ENCODE data around the gene FCRLB. TPM values are rescaled to one million over a fixed set of nuclear protein-coding genes. Genes with fewer than 3 reads are reported as not detected.
A peak's percentile ranks its signal among the peaks of the same experiment; 100 is the strongest.

FCRLB gene
- total and polyA plus RNA-seq, 2 of the 13 experiments (the other 11 are each of a cell fraction or from before 2014, with no cell fraction given) = 0.08 to 0.11 TPM

DNA sequence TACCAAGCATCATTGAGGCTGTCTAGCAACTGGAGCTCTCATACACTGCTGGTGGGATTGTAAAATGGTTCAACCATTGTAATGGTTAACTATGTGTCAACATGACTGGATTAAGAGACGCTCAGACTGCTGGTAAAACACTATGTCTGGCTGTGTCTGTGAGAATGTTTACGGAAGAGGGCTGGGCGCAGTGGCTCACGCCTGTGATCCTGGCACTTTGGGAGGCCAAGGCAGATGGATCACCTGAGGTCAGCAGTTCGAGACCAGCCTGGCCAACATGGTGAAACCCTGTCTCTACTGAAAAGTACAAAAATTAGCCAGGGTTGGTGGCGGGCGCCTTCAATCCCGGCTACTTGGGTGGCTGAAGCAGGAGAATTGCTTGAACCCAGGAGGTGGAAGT is 19.1 kb upstream of the FCRLB start (continued):
- TF ChIP-seq, protein P1, sequence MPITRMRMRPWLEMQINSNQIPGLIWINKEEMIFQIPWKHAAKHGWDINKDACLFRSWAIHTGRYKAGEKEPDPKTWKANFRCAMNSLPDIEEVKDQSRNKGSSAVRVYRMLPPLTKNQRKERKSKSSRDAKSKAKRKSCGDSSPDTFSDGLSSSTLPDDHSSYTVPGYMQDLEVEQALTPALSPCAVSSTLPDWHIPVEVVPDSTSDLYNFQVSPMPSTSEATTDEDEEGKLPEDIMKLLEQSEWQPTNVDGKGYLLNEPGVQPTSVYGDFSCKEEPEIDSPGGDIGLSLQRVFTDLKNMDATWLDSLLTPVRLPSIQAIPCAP (CRISPR knock-in tag; IDR thresholded peaks at IDR 0.05; ENCODE audit: low read depth) = no peak
- TF ChIP-seq ZNF274 (CRISPR knock-in tag; IDR thresholded peaks at IDR 0.05) (no peak), TAF1 (CRISPR knock-in tag; IDR thresholded peaks at IDR 0.05) (no peak), ZBTB20 (CRISPR knock-in tag; IDR thresholded peaks at IDR 0.05; ENCODE audit: borderline replicate concordance, low read depth) (peak; percentile 39; the same call in 1 of the 2 replicates), ZNF337 (CRISPR knock-in tag; IDR thresholded peaks at IDR 0.05; ENCODE audit: borderline replicate concordance, low read depth) (no peak), HMG20A (CRISPR knock-in tag; IDR thresholded peaks at IDR 0.05; ENCODE audit: borderline replicate concordance) (peak; percentile 49; the same call in 1 of the 2 replicates), FIP1L1 (IDR thresholded peaks at IDR 0.05; ENCODE audit: borderline replicate concordance, insufficient read depth, low read depth, low read length) (no peak), ARNTL (CRISPR knock-in tag; IDR thresholded peaks at IDR 0.05) (0 out of 2 replicates have a peak, but pooled peaks have one; percentile 25), DMAP1 (CRISPR knock-in tag; IDR thresholded peaks at IDR 0.05) (no peak), SETDB1 (CRISPR knock-in tag; IDR thresholded peaks at IDR 0.05; ENCODE audit: borderline replicate concordance) (no peak), ZNF788 (CRISPR knock-in tag; IDR thresholded peaks at IDR 0.05; ENCODE audit: borderline replicate concordance) (peak; percentile 63; the same call in 1 of the 2 replicates), PAF1 (CRISPR knock-in tag; IDR thresholded peaks at IDR 0.05) (no peak), SPEN (CRISPR knock-in tag; IDR thresholded peaks at IDR 0.05; ENCODE audit: low read depth) (no peak), TBX3 (IDR thresholded peaks at IDR 0.05; ENCODE audit: borderline replicate concordance) (0 out of 2 replicates have a peak, but pooled peaks have one; percentile 32), ZNF577 (CRISPR knock-in tag; IDR thresholded peaks at IDR 0.05; ENCODE audit: borderline replicate concordance, low read depth) (no peak), JARID2 (CRISPR knock-in tag; IDR thresholded peaks at IDR 0.05; ENCODE audit: insufficient replicate concordance) (no peak), ZSCAN29 (CRISPR knock-in tag; conservative IDR thresholded peaks at IDR 0.05) (no peak), ZKSCAN1 (IDR thresholded peaks at IDR 0.05; ENCODE audit: low read length) (no peak), ZNF251 (CRISPR knock-in tag; IDR thresholded peaks at IDR 0.05) (no peak)
- TF ChIP-seq, protein P2, sequence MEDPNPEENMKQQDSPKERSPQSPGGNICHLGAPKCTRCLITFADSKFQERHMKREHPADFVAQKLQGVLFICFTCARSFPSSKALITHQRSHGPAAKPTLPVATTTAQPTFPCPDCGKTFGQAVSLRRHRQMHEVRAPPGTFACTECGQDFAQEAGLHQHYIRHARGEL (CRISPR knock-in tag; IDR thresholded peaks at IDR 0.05) = no peak
- TF ChIP-seq, protein P3, sequence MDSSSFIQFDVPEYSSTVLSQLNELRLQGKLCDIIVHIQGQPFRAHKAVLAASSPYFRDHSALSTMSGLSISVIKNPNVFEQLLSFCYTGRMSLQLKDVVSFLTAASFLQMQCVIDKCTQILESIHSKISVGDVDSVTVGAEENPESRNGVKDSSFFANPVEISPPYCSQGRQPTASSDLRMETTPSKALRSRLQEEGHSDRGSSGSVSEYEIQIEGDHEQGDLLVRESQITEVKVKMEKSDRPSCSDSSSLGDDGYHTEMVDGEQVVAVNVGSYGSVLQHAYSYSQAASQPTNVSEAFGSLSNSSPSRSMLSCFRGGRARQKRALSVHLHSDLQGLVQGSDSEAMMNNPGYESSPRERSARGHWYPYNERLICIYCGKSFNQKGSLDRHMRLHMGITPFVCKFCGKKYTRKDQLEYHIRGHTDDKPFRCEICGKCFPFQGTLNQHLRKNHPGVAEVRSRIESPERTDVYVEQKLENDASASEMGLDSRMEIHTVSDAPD (CRISPR knock-in tag; IDR thresholded peaks at IDR 0.05) = peak; percentile 54; the same call in 1 of the 2 replicates
- TF ChIP-seq, protein P4, sequence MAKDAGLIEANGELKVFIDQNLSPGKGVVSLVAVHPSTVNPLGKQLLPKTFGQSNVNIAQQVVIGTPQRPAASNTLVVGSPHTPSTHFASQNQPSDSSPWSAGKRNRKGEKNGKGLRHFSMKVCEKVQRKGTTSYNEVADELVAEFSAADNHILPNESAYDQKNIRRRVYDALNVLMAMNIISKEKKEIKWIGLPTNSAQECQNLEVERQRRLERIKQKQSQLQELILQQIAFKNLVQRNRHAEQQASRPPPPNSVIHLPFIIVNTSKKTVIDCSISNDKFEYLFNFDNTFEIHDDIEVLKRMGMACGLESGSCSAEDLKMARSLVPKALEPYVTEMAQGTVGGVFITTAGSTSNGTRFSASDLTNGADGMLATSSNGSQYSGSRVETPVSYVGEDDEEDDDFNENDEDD (CRISPR knock-in tag; IDR thresholded peaks at IDR 0.05; ENCODE audit: borderline replicate concordance) = no peak
- TF ChIP-seq, protein P5, sequence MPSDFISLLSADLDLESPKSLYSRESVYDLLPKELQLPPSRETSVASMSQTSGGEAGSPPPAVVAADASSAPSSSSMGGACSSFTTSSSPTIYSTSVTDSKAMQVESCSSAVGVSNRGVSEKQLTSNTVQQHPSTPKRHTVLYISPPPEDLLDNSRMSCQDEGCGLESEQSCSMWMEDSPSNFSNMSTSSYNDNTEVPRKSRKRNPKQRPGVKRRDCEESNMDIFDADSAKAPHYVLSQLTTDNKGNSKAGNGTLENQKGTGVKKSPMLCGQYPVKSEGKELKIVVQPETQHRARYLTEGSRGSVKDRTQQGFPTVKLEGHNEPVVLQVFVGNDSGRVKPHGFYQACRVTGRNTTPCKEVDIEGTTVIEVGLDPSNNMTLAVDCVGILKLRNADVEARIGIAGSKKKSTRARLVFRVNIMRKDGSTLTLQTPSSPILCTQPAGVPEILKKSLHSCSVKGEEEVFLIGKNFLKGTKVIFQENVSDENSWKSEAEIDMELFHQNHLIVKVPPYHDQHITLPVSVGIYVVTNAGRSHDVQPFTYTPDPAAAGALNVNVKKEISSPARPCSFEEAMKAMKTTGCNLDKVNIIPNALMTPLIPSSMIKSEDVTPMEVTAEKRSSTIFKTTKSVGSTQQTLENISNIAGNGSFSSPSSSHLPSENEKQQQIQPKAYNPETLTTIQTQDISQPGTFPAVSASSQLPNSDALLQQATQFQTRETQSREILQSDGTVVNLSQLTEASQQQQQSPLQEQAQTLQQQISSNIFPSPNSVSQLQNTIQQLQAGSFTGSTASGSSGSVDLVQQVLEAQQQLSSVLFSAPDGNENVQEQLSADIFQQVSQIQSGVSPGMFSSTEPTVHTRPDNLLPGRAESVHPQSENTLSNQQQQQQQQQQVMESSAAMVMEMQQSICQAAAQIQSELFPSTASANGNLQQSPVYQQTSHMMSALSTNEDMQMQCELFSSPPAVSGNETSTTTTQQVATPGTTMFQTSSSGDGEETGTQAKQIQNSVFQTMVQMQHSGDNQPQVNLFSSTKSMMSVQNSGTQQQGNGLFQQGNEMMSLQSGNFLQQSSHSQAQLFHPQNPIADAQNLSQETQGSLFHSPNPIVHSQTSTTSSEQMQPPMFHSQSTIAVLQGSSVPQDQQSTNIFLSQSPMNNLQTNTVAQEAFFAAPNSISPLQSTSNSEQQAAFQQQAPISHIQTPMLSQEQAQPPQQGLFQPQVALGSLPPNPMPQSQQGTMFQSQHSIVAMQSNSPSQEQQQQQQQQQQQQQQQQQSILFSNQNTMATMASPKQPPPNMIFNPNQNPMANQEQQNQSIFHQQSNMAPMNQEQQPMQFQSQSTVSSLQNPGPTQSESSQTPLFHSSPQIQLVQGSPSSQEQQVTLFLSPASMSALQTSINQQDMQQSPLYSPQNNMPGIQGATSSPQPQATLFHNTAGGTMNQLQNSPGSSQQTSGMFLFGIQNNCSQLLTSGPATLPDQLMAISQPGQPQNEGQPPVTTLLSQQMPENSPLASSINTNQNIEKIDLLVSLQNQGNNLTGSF (CRISPR knock-in tag; IDR thresholded peaks at IDR 0.05) = no peak

Data from HepG2 (cell line).